ENCODE data around the gene OSMR. TPM values are rescaled to one million over a fixed set of nuclear protein-coding genes. Genes with fewer than 3 reads are reported as not detected.

Gene OSMR
- total and polyA plus RNA-seq, 2 of the 13 experiments (the other 11 are each of a cell fraction or from before 2014, with no cell fraction given): 21.3 to 86.5 TPM

DNA sequence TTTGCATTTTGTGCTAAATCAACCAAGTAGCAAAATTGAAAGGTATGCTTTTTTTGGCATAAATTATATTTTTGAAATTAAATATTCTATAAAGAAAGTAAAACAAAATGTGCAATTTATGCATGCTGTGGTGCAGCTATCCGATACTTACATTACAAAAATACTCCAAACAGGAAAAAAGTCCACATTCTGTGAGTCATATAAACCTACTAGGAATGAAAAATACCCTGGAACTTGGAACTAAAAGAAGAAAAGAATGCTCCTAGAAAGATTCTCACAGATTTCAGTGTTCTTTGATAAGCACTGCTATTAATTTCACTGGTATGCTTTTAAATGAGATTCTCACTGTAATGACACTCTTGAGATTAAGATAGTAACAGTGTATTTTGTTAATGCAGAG is 92.6 kb downstream of the OSMR start:
- ATAC-seq (no peak), FAIRE-seq (no peak), DNase-seq (ENCODE audit: low spot score) (no peak)
- Histone ChIP-seq H3K27me3 (ENCODE audit: control insufficient read depth in 1 of 2, insufficient read depth in 2 of 2, low read length in 2 of 2) (no peaks in the 10 kb centered on the region), H3K4me1 (ENCODE audit: insufficient read depth, low read length) (no peaks in the 10 kb centered on the region), H3K4me2 (ENCODE audit: low read depth, low read length) (no peak overlapping the region), H4K20me1 (ENCODE audit: insufficient read depth, low read length) (no peaks in the 10 kb centered on the region), H3K27ac (ENCODE audit: extremely low read length, insufficient read depth, low read length) (no peak overlapping the region), H3K4me3 (replicated peaks in 1 of 3; ENCODE audit: insufficient read depth in 1 of 3, low read depth in 2 of 3, low read length in 3 of 3) (no peak overlapping the region), H3K36me3 (replicated peaks in 1 of 2; ENCODE audit: control insufficient read depth in 1 of 2, insufficient read depth in 2 of 2, low read length in 2 of 2) (peaks cover 3 to 20% of the 10 kb centered on the region in 2 experiments; a peak in 3 of 5 replicates), H3K9ac (ENCODE audit: insufficient read depth, low read depth, low read length) (no peak overlapping the region), H2AFZ (ENCODE audit: low read length) (no peak overlapping the region), H3K9me3 (ENCODE audit: low read length) (no peaks in the 10 kb centered on the region), H3K79me2 (ENCODE audit: insufficient read depth, low read length) (no peaks in the 10 kb centered on the region)
- POLR2A ChIA-PET: no interaction called here
- in situ Hi-C loops (cut with HindIII; ENCODE audit: extremely low pct_ligation_motif_present, low pct_unique_long_range_greater_than_20kb): no loop called here
- WGBS (ENCODE audit: low lambda C conversion rate): 93% methylated on average over 1 of the region's 1 CpG
- intact Hi-C loops (cut with micrococcal nuclease; ENCODE audit: unreplicated experiment): no loop called here
- BruUV-seq (replicated peaks): TSS peak; percentile 8
- TF ChIP-seq ZNF546 (CRISPR knock-in tag; conservative IDR thresholded peaks at IDR 0.05) (no peak), AGO2 (optimal IDR thresholded peaks at IDR 0.05; ENCODE audit: low read depth, low read length) (peak; percentile 20)
- CTCF ChIA-PET (ENCODE audit: low intra/inter-chr PET ratio, low total read pairs): no interaction called here

DNA sequence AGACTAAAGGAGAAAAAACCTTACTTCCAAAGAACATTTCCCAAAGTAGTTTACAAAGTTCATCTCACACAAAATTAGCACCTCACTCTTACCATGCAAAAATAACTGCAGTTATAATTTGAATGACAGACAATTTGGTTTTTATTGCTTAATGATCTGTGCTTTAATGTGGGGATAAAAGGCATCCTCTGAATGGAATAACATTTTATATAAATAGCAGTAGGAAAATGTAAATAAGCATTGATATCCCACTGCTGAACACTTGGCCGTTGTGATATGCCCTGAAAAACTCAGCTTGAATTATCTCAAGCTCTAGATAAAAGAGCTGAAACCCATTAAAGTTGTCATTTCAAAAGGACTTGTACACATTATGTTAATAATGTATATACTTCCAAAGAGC is 93.2 kb downstream of the OSMR start:
- TF ChIP-seq, protein P1, sequence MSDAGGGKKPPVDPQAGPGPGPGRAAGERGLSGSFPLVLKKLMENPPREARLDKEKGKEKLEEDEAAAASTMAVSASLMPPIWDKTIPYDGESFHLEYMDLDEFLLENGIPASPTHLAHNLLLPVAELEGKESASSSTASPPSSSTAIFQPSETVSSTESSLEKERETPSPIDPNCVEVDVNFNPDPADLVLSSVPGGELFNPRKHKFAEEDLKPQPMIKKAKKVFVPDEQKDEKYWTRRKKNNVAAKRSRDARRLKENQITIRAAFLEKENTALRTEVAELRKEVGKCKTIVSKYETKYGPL (CRISPR knock-in tag; IDR thresholded peaks at IDR 0.05): no peak
- TF ChIP-seq HNRNPL (IDR thresholded peaks at IDR 0.05; ENCODE audit: low read depth, low read length) (no peak), SCMH1 (CRISPR knock-in tag; IDR thresholded peaks at IDR 0.05; ENCODE audit: borderline replicate concordance) (no peak), BRD4 (CRISPR knock-in tag; IDR thresholded peaks at IDR 0.05) (no peak)
- TF ChIP-seq, protein P2, sequence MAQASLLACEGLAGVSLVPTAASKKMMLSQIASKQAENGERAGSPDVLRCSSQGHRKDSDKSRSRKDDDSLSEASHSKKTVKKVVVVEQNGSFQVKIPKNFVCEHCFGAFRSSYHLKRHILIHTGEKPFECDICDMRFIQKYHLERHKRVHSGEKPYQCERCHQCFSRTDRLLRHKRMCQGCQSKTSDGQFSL (CRISPR knock-in tag; IDR thresholded peaks at IDR 0.05): no peak
- no peak overlapping the region for H2AFZ ChIP-seq (ENCODE audit: low read length)
- no TSS peak for BruUV-seq (replicated peaks)
- no peaks in the 10 kb centered on the region for H3K79me2 ChIP-seq (ENCODE audit: insufficient read depth, low read length)
- ChIA-PET CTCF (ENCODE audit: low intra/inter-chr PET ratio, low total read pairs) (no interaction called here), POLR2A (no interaction called here)
- no peaks in the 10 kb centered on the region for H3K4me1 ChIP-seq (ENCODE audit: insufficient read depth, low read length)
- in situ Hi-C loops (cut with HindIII; ENCODE audit: extremely low pct_ligation_motif_present, low pct_unique_long_range_greater_than_20kb) (no loop called here), intact Hi-C loops (cut with micrococcal nuclease; ENCODE audit: unreplicated experiment) (no loop called here)
- H3K9me3 ChIP-seq (ENCODE audit: low read length): no peaks in the 10 kb centered on the region
- H3K4me3 ChIP-seq (replicated peaks in 1 of 3; ENCODE audit: insufficient read depth in 1 of 3, low read depth in 2 of 3, low read length in 3 of 3): no peak overlapping the region
- FAIRE-seq (no peak), DNase-seq (ENCODE audit: low spot score) (no peak), ATAC-seq (no peak)
- H3K4me2 ChIP-seq (ENCODE audit: low read depth, low read length): no peak overlapping the region
- H4K20me1 ChIP-seq (ENCODE audit: insufficient read depth, low read length): no peaks in the 10 kb centered on the region
- 90% methylated on average over 1 of the region's 1 CpG for WGBS (ENCODE audit: low lambda C conversion rate)
- no peaks in the 10 kb centered on the region for H3K27me3 ChIP-seq (ENCODE audit: control insufficient read depth in 1 of 2, insufficient read depth in 2 of 2, low read length in 2 of 2)
- H3K27ac ChIP-seq (ENCODE audit: extremely low read length, insufficient read depth, low read length): no peak overlapping the region
- peaks cover 3 to 16% of the 10 kb centered on the region in 2 experiments; a peak in 3 of 5 replicates for H3K36me3 ChIP-seq (replicated peaks in 1 of 2; ENCODE audit: control insufficient read depth in 1 of 2, insufficient read depth in 2 of 2, low read length in 2 of 2)
- no peak overlapping the region for H3K9ac ChIP-seq (ENCODE audit: insufficient read depth, low read depth, low read length)
